Type B pancreatic cell (in vitro differentiated cells): Measurements from ENCODE around the gene ZDHHC14. TPM values are rescaled to one million over a fixed set of nuclear protein-coding genes. Genes with fewer than 3 reads are reported as not detected.

Experiments
- DNase-seq: peaks from one replicate; pipeline ENCODE4 v3.0.0; 2021; ENCODE audit warnings: mixed read lengths; ENCODE audit not compliant: unreplicated experiment; ENCODE audit errors: extremely low spot score
- H3K27ac Mint-ChIP-seq: 2 replicates; pipeline ENCODE4 v1.8.0; 2021; ENCODE audit warnings: mild to moderate bottlenecking, mixed read lengths
- H3K27me3 Mint-ChIP-seq: 2 replicates; pipeline ENCODE4 v1.8.0; 2021; ENCODE audit warnings: mixed read lengths
- H3K36me3 Mint-ChIP-seq: 2 replicates; pipeline ENCODE4 v1.8.0; 2021; ENCODE audit warnings: mixed read lengths
- H3K4me1 Mint-ChIP-seq: one replicate; pipeline ENCODE4 v1.8.0; 2021; ENCODE audit warnings: mixed read lengths; ENCODE audit not compliant: unreplicated experiment
- H3K4me3 Mint-ChIP-seq: 2 replicates; pipeline ENCODE4 v1.8.0; 2021; ENCODE audit warnings: mild to moderate bottlenecking, mixed read lengths
- H3K9me3 Mint-ChIP-seq: 2 replicates; pipeline ENCODE4 v1.8.0; 2021; ENCODE audit warnings: mixed read lengths
- CTCF ChIP-seq: fragments of 200-600 bp; sonication (generic); conservative IDR thresholded peaks from 2 replicates; pipeline ENCODE4 v1.5.0; 2021; ENCODE audit warnings: antibody characterized with exemption, mild to moderate bottlenecking
- total RNA-seq: library from RNA; stranded (reverse); gene quantifications from 2 replicates; pipeline ENCODE4 v1.2.1, GENCODE V29; 2021; ENCODE audit warnings: low replicate concordance

The ZDHHC14 gene
- total RNA-seq, 1 donor from 2014 or later: 11.1 TPM

DNA sequence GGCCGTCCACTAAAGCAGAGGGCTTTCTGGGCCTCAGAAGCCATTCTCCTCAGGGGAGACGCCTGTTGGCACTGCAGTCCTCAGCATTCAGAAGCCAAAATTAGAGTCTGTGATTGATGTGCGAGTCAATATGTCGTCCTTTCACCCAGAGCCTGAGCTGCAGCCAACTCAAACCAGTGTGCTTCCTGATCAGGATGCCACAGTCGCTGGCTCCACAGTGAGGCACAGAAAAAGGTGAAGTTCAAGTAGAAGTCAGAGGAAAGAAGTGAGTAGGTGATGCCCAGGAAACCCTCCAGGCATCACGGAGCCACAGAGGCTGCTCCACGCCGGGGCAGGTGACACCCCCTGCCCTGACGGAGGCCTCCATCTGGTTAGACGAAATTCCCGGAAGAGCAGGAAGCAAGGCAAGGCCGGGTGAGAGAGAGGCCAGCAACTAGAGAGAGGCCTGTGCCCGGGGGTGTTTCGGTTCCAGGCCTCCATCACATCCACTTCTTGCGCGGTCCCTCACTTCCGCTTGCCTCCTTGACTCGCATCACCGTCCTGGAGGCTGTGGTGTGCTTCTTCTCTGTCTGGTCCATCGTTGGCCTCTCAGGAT lies 264.3 kb downstream of the ZDHHC14 start:
- H3K4me1 Mint-ChIP-seq: peaks cover 12% of the 10 kb centered on the region
- no peaks in the 10 kb centered on the region for H3K36me3 Mint-ChIP-seq
- H3K27ac Mint-ChIP-seq: no peak overlapping the region
- H3K27me3 Mint-ChIP-seq: no peaks in the 10 kb centered on the region
- no peak overlapping the region for H3K4me3 Mint-ChIP-seq
- TF ChIP-seq CTCF: no peak
- DNase-seq: no peak
- H3K9me3 Mint-ChIP-seq: no peaks in the 10 kb centered on the region

DNA sequence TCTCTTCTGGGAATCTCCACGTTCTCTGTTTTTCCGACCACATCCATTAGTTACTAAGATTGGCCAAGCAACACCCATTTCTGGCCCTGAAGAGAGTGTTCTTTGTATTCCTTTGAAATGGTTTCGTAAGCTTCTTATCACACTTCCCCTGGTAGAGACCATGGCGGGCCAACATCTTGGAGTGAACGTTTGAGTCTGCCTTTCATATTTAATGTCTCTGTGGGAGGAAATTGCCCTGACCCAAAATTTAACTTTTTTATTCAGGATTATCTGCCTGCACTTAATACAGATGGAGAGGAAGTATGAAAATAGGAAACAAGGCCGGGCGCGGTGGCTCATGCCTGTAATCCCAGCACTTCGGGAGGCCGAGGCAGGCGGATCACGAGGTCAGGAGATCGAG lies 265.0 kb downstream of the ZDHHC14 start:
- Mint-ChIP-seq H3K36me3 (no peaks in the 10 kb centered on the region), H3K4me3 (no peak overlapping the region), H3K9me3 (no peaks in the 10 kb centered on the region), H3K4me1 (peaks cover 12% of the 10 kb centered on the region), H3K27me3 (no peaks in the 10 kb centered on the region), H3K27ac (no peak overlapping the region)
- DNase-seq: no peak
- no peak for TF ChIP-seq CTCF

DNA sequence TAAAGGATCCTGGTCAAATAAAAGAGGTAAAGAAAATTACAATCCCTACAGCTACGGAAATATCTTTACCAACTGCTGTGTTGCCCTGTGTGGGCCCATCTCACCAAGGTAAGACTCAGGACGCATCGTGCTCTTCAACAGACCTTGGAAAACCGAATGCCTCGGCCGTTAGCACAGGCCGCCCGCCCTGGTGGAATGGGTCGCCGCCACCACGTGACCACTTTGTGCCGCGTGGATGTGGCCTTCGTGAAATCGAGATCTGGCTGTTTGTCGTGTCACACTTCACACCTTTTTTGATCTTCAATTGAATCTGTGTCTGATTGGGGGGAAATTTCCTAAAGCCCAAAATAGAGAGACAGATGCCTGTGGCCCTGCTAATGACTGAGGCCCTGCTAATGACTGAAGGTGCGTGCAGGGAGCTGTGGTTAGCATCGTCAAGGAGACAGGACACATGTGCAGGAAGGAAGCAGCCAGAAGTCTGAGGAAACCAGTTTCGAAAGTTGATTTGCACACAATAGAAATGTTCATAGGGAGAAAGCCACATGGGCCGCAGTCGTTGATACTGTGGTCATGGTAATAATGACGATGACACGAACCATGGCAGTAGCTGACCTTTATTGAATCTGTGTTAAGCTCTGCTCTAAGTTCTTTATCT lies 266.4 kb downstream of the ZDHHC14 start:
- Mint-ChIP-seq H3K36me3 (no peaks in the 10 kb centered on the region), H3K27ac (no peak overlapping the region), H3K27me3 (no peaks in the 10 kb centered on the region), H3K9me3 (no peaks in the 10 kb centered on the region), H3K4me1 (peaks cover 12% of the 10 kb centered on the region), H3K4me3 (no peak overlapping the region)
- no peak for TF ChIP-seq CTCF
- no peak for DNase-seq

GRCh38 chr6:157648561-157648960 lies 267.6 kb downstream of the ZDHHC14 start:
- H3K4me3 Mint-ChIP-seq: no peak overlapping the region
- no peak for TF ChIP-seq CTCF
- no peak for DNase-seq
- H3K27me3 Mint-ChIP-seq: peaks cover 3% of the 10 kb centered on the region
- no peaks in the 10 kb centered on the region for H3K36me3 Mint-ChIP-seq
- H3K4me1 Mint-ChIP-seq: peaks cover 12% of the 10 kb centered on the region
- peak overlapping the region; percentile 7 for H3K27ac Mint-ChIP-seq
- no peaks in the 10 kb centered on the region for H3K9me3 Mint-ChIP-seq

- H3K4me1 Mint-ChIP-seq: peaks cover 12% of the 10 kb centered on the region
- TF ChIP-seq CTCF: no peak
- no peaks in the 10 kb centered on the region for H3K9me3 Mint-ChIP-seq
- no peaks in the 10 kb centered on the region for H3K36me3 Mint-ChIP-seq
- no peak for DNase-seq
- no peak overlapping the region for H3K4me3 Mint-ChIP-seq
- H3K27me3 Mint-ChIP-seq: peaks cover 3% of the 10 kb centered on the region
- H3K27ac Mint-ChIP-seq: no peak overlapping the region
Observed at GRCh38 chr6:157649311-157650260, 268.6 kb downstream of the ZDHHC14 start.
